K562 (cell line): ENCODE data around the gene NELL1. TPM values are rescaled to one million over a fixed set of nuclear protein-coding genes. Genes with fewer than 3 reads are reported as not detected.

Experiments
- ATAC-seq: fragments of 200-7000 bp; cut with Tn5 transposase; 3 replicates; pipeline ENCODE4 v1.9.1; 2020; ENCODE audit warnings: moderate library complexity
- BruUV-seq: library from RNA; stranded (reverse); fragments of 400-500 nt; replicated peaks from 2 replicates; lab custom pipeline; 2021; lab: Mats Ljungman, UMichigan
- CTCF ChIA-PET: fragments of 300-600 bp; formaldehyde crosslinking; extraction: SDS; loops from one replicate; lab custom pipeline; 2021; ENCODE audit warnings: low intra/inter-chr PET ratio; lab: Yijun Ruan, JAX
- POLR2A ChIA-PET: fragments of 300-600, 350-650 bp; sonication (Branson Sonifier 250); formaldehyde crosslinking; extraction: SDS; loops from one replicate; lab custom pipeline; 2021; ENCODE audit warnings: antibody characterized with exemption, inconsistent platforms; lab: Yijun Ruan, JAX
- DNase-seq, 4 experiments: peaks; one replicate each; pipeline versions ENCODE4 v3.0.0 to v3.0.0-alpha.2; 2011 to 2018; ENCODE audit warnings: low spot score in 3 of 4, mixed read lengths in 3 of 4; ENCODE audit errors: extremely low read depth in 1 of 4
- FAIRE-seq: peaks from 2 replicates; lab custom pipeline; 2011; peaks lifted over from hg19 to GRCh38; lab: Jason Lieb, UNC
- H2AFZ ChIP-seq: 2 replicates; pipeline ENCODE4 v1.6.0; 2011; ENCODE audit warnings: low read depth, low read length, control low read depth, inconsistent platforms
- H3K27ac ChIP-seq: fragments of 200-600 bp; 3 replicates; pipeline ENCODE4 v1.8.0; 2011; ENCODE audit warnings: low read depth, mild to moderate bottlenecking, control low read depth, inconsistent platforms, low read length, moderate library complexity, mixed read lengths; ENCODE audit errors: extremely low read depth
- H3K27me3 ChIP-seq, 2 experiments: fragments of 300-600 bp in 1 of 2; 2 replicates in 1 of 2; 3 replicates in 1 of 2; pipeline versions ENCODE4 v1.6.0 to v1.8.0; 2011; ENCODE audit warnings: inconsistent platforms in 2 of 2, low read length in 2 of 2, mild to moderate bottlenecking in 1 of 2, mixed read lengths in 1 of 2, moderate library complexity in 1 of 2; ENCODE audit not compliant: control insufficient read depth in 2 of 2, insufficient read depth in 2 of 2
- H3K36me3 ChIP-seq: fragments of 300-600 bp; 3 replicates; pipeline ENCODE4 v1.8.0; 2011; ENCODE audit warnings: mild to moderate bottlenecking, low read length, inconsistent platforms; ENCODE audit not compliant: control insufficient read depth, insufficient read depth
- H3K4me1 ChIP-seq, 2 experiments: fragments of 200-600 bp in 1 of 2; replicated peaks in 1 of 2; 2 replicates in 1 of 2; 3 replicates in 1 of 2; pipeline versions ENCODE4 v1.5.1 to v1.8.0; 2011; ENCODE audit warnings: inconsistent platforms in 2 of 2, low read length in 2 of 2, mild to moderate bottlenecking in 1 of 2, mixed read lengths in 1 of 2, moderate library complexity in 1 of 2; ENCODE audit not compliant: control insufficient read depth in 2 of 2, insufficient read depth in 2 of 2
- H3K4me2 ChIP-seq: 2 replicates; pipeline ENCODE4 v1.6.1; 2011; ENCODE audit warnings: low read length, control low read depth, inconsistent platforms, mixed read lengths; ENCODE audit not compliant: insufficient read depth
- H3K4me3 ChIP-seq: fragments of 200-600 bp; sonication (generic), shearing (Covaris generic); 2 replicates; pipeline ENCODE4 v1.5.1; 2016; ENCODE audit warnings: control low read depth, inconsistent platforms
- H3K79me2 ChIP-seq: fragments of 200-600 bp; 3 replicates; pipeline ENCODE4 v1.8.0; 2011; ENCODE audit warnings: low read length, inconsistent platforms; ENCODE audit not compliant: control insufficient read depth, insufficient read depth
- H3K9ac ChIP-seq, 2 experiments: 2 replicates each; pipeline versions ENCODE4 v1.6.0 to v1.6.1; 2011; ENCODE audit warnings: low read depth in 2 of 2, low read length in 2 of 2, control low read depth in 1 of 2, inconsistent platforms in 1 of 2, mild to moderate bottlenecking in 1 of 2, mixed read lengths in 1 of 2; ENCODE audit not compliant: insufficient read depth in 1 of 2
- H3K9me1 ChIP-seq: one replicate; pipeline ENCODE4 v1.6.0; 2011; ENCODE audit warnings: inconsistent platforms, mild to moderate bottlenecking, low read length, moderate library complexity; ENCODE audit not compliant: control insufficient read depth, insufficient read depth
- H3K9me3 ChIP-seq: replicated peaks from 2 replicates; pipeline ENCODE4 v1.5.1; 2011; ENCODE audit warnings: low read depth, low read length, inconsistent platforms; ENCODE audit not compliant: control insufficient read depth, insufficient read depth
- H4K20me1 ChIP-seq: replicated peaks from 2 replicates; pipeline ENCODE4 v1.6.1; 2011; ENCODE audit warnings: low read length, inconsistent platforms, mixed read lengths; ENCODE audit not compliant: control insufficient read depth, insufficient read depth
- BRCA1 ChIP-seq, 2 experiments: fragments of 450-650 bp in 1 of 2; sonication (generic) in 1 of 2; formaldehyde crosslinking in 1 of 2; IDR thresholded peaks; 2 replicates each; pipeline versions ENCODE4 v1.5.0 to v1.6.1; 2017 to 2020; ENCODE audit warnings: mild to moderate bottlenecking in 1 of 2, missing genetic modification reagents in 1 of 2
- DNMT1 ChIP-seq: fragments of 450-650 bp; IDR thresholded peaks from 2 replicates; pipeline ENCODE4 v1.6.1; 2016; ENCODE audit warnings: antibody characterized with exemption, mild to moderate bottlenecking
- FOXO4 ChIP-seq: fragments of 450-650 bp; formaldehyde crosslinking; IDR thresholded peaks from 2 replicates; pipeline ENCODE4 v1.4.0; 2020; ENCODE audit warnings: mild to moderate bottlenecking, moderate library complexity
- KDM2B ChIP-seq: fragments of 250-450 bp; sonication (Bioruptor Pico); IDR thresholded peaks from 2 replicates; pipeline ENCODE4 v1.8.0; 2021; ENCODE audit warnings: mild to moderate bottlenecking, moderate library complexity
- MAZ ChIP-seq, 2 experiments: fragments of 450-650 bp in 1 of 2; sonication (generic) in 1 of 2; formaldehyde crosslinking; IDR thresholded peaks in 1 of 2; conservative IDR thresholded peaks in 1 of 2; 2 replicates each; pipeline versions ENCODE4 v1.4.0 to v1.5.0; 2020; ENCODE audit warnings: mild to moderate bottlenecking in 1 of 2, missing genetic modification reagents in 1 of 2
- MNT ChIP-seq, 2 experiments: fragments of 450-650 bp; conservative IDR thresholded peaks; 2 replicates each; pipeline ENCODE4 v1.6.1; 2017; ENCODE audit warnings: mild to moderate bottlenecking in 2 of 2, moderate library complexity in 2 of 2
- NFXL1 ChIP-seq: fragments of 450-650 bp; formaldehyde crosslinking; IDR thresholded peaks from 2 replicates; pipeline ENCODE4 v1.4.0; 2021; ENCODE audit warnings: mild to moderate bottlenecking
- NR0B1 ChIP-seq: fragments of 450-650 bp; IDR thresholded peaks from one replicate; pipeline ENCODE4 v1.6.1; 2018; ENCODE audit warnings: mild to moderate bottlenecking, moderate library complexity; ENCODE audit not compliant: partially characterized antibody
- SETDB1 ChIP-seq: IDR thresholded peaks from one replicate; pipeline ENCODE4 v1.6.1; 2012; ENCODE audit warnings: low read length, control low read depth, inconsistent platforms
- TSC22D4 ChIP-seq: fragments of 450-650 bp; IDR thresholded peaks from 2 replicates; pipeline ENCODE4 v1.6.1; 2016; ENCODE audit warnings: missing genetic modification characterization, missing biosample characterization, control low read depth
- XRCC5 ChIP-seq: fragments of 200-400 bp; formaldehyde crosslinking; IDR thresholded peaks from 2 replicates; pipeline ENCODE4 v1.6.1; 2017; ENCODE audit warnings: low read depth, mild to moderate bottlenecking, low read length
- ZC3H11A ChIP-seq: IDR thresholded peaks from 2 replicates; pipeline ENCODE4 v1.6.1; 2012; ENCODE audit warnings: low read depth, low read length, improper control_type of control experiment
- ZNF444 ChIP-seq: fragments of 250-450 bp; sonication (Bioruptor Pico); IDR thresholded peaks from 2 replicates; pipeline ENCODE4 v1.4.0; 2020; ENCODE audit warnings: mild to moderate bottlenecking, moderate library complexity
- ZNF639 ChIP-seq, 2 experiments: fragments of 200-800 bp in 1 of 2; sonication (Bioruptor generic) in 1 of 2; sonication (generic) in 1 of 2; formaldehyde crosslinking in 1 of 2; IDR thresholded peaks in 1 of 2; conservative IDR thresholded peaks in 1 of 2; 2 replicates each; pipeline versions ENCODE4 v1.5.0 to v1.6.1; 2016 to 2020; ENCODE audit warnings: missing compliant biosample characterization in 1 of 2, missing genetic modification characterization in 1 of 2, missing genetic modification reagents in 1 of 2
- WGBS: fragments of 100-300 bp; shearing (Covaris generic); methylation state at CpG from one replicate; pipeline ENCODE4 v1.1.6; 2016; ENCODE audit warnings: low coverage, mixed read lengths; ENCODE audit not compliant: insufficient coverage; ENCODE audit errors: missing lambda C conversion rate; 5-methylcytosine and 5-hydroxymethylcytosine counted together
- in situ Hi-C: fragments of 300-500 bp; cut with MboI; formaldehyde crosslinking; loops from 4 replicates; pipeline ENCODE4 v1.15.0; 2018; ENCODE audit warnings: inconsistent platforms, mixed read lengths
- intact Hi-C: fragments of 100-400 bp; cut with micrococcal nuclease; formaldehyde crosslinking; loops from 2 replicates; pipeline ENCODE4 v1.14.2; 2022
- polyA plus RNA-seq, 8 experiments: library from polyadenylated mRNA; depleted of rRNA in 4 of 8; stranded (reverse) in 5 of 8; unstranded in 3 of 8; fragments of >200 nt; fragmentation: Nextera tagmentation in 2 of 8; fragmentation: Illumina TruSeq in 1 of 8; extraction: Ambion mirVana in 2 of 8; extraction: Trizol in 1 of 8; gene quantifications; 2 replicates each; pipeline versions ENCODE4 v1.2.1 to v1.2.3, GENCODE V29; 2011 to 2014; ENCODE audit warnings: inconsistent platforms in 1 of 8, missing spikeins in 1 of 8
- total RNA-seq, 7 experiments: library from RNA; depleted of rRNA in 6 of 7; stranded (reverse); fragments of >200 nt in 6 of 7; fragmentation: Illumina TruSeq in 2 of 7; extraction: Trizol in 2 of 7; gene quantifications; 2 replicates each; pipeline versions ENCODE4 v1.2.1 to v1.2.3, GENCODE V29; 2011 to 2021; ENCODE audit warnings: low replicate concordance in 1 of 7

The NELL1 gene
- total and polyA plus RNA-seq, 9 of the 15 experiments (the other 6 are each of a cell fraction or from before 2014, with no cell fraction given) = not detected

GRCh38 chr11:21306739-21307358, 637.5 kb downstream of the NELL1 start (continued):
- no peak for TF ChIP-seq XRCC5
- TF ChIP-seq ZNF444 = no peak
- no peak for TF ChIP-seq NFXL1 (CRISPR knock-in tag)
- no peak for TF ChIP-seq SETDB1
- TF ChIP-seq DNMT1 = no peak
- TF ChIP-seq NR0B1 = no peak
- TF ChIP-seq, all 486 proteins: peak for 0

GRCh38 chr11:21307874-21308273, 638.5 kb downstream of the NELL1 start:
- H3K27me3 ChIP-seq = no peaks in the 10 kb centered on the region
- no peak overlapping the region for H2AFZ ChIP-seq
- H3K27ac ChIP-seq = no peak overlapping the region
- H4K20me1 ChIP-seq = no peaks in the 10 kb centered on the region
- no peaks in the 10 kb centered on the region for H3K4me1 ChIP-seq
- no peaks in the 10 kb centered on the region for H3K79me2 ChIP-seq
- in situ Hi-C loops = no loop called here
- no peak overlapping the region for H3K4me2 ChIP-seq
- no peaks in the 10 kb centered on the region for H3K9me1 ChIP-seq
- no peak overlapping the region for H3K9ac ChIP-seq
- H3K9me3 ChIP-seq = no peaks in the 10 kb centered on the region
- intact Hi-C loops = no loop called here
- H3K4me3 ChIP-seq = no peak overlapping the region
- ATAC-seq (no peak), FAIRE-seq (no peak), DNase-seq (no peak)
- BruUV-seq = no TSS peak
- CTCF ChIA-PET = no interaction called here
- POLR2A ChIA-PET = no interaction called here
- no peaks in the 10 kb centered on the region for H3K36me3 ChIP-seq
- 3% methylated on average over 4 of the region's 4 CpGs for WGBS
- no peak for TF ChIP-seq ZC3H11A
- no peak for TF ChIP-seq TSC22D4 (tag)
- TF ChIP-seq MNT (conservative IDR thresholded peaks at IDR 0.05) = no peak
- no peak for TF ChIP-seq MAZ (CRISPR knock-in tag; conservative IDR thresholded peaks at IDR 0.05 in 1 of 2, IDR thresholded peaks at IDR 0.05 in 1 of 2)
- TF ChIP-seq KDM2B (CRISPR knock-in tag) = no peak
- no peak for TF ChIP-seq ZNF639 (CRISPR knock-in tag; conservative IDR thresholded peaks at IDR 0.05 in 1 of 2, IDR thresholded peaks at IDR 0.05 in 1 of 2)
- no peak for TF ChIP-seq FOXO4 (CRISPR knock-in tag)
- no peak for TF ChIP-seq BRCA1 (IDR thresholded peaks at IDR 0.05)
- no peak for TF ChIP-seq BRCA1 (CRISPR knock-in tag; IDR thresholded peaks at IDR 0.05)
